ENCODE results near the gene ARHGAP23. TPM values are rescaled to one million over a fixed set of nuclear protein-coding genes. Genes with fewer than 3 reads are reported as not detected.

ARHGAP23 gene
- total RNA-seq, 1 experiment from 2014 or later = 140 TPM

DNA sequence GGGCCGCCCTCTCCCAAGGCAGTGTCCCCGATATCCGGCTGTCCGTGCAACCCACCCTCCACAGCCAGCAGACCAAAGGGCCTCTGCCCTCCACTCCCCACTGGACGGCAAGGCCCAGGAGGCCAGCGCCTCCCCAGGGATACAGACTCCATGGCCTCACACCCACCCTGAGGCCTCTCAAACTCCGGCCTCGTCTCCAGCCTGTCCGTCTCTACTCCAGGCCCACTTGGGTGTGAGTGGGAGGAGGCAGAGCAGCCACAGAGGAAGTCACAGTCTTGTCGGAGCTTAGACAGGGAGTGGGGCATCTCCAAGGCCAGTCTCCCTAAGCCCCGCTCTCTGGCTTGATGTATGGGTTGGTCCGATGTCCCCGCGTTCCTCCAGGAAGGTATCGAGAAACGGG, 104.2 kb downstream of the ARHGAP23 start:
- intact Hi-C loops (cut with micrococcal nuclease; ENCODE audit: unreplicated experiment) = no loop called here
- Mint-ChIP-seq H3K4me3 (ENCODE audit: low read depth, unreplicated experiment) (no peak overlapping the region), H3K36me3 (ENCODE audit: insufficient read depth, unreplicated experiment) (peaks cover 24% of the 10 kb centered on the region), H3K27me3 (ENCODE audit: unreplicated experiment) (peaks cover 97% of the 10 kb centered on the region), H3K27ac (ENCODE audit: unreplicated experiment) (no peak overlapping the region), H3K4me1 (ENCODE audit: low read depth, unreplicated experiment) (peaks cover 8% of the 10 kb centered on the region), H3K9me3 (ENCODE audit: low read depth, unreplicated experiment) (no peaks in the 10 kb centered on the region)
- CTCF ChIA-PET = interaction anchor here (0.7 kb wide), 2 partner anchors 175 to 181 kb away, joined by 3 to 7 read pairs; partner anchors contain the start of gene SOCS7
- BruUV-seq (replicated peaks) = no TSS peak
- no peak for TF ChIP-seq CTCF (IDR thresholded peaks at IDR 0.05; ENCODE audit: unreplicated experiment)
- no peak for DNase-seq

DNA sequence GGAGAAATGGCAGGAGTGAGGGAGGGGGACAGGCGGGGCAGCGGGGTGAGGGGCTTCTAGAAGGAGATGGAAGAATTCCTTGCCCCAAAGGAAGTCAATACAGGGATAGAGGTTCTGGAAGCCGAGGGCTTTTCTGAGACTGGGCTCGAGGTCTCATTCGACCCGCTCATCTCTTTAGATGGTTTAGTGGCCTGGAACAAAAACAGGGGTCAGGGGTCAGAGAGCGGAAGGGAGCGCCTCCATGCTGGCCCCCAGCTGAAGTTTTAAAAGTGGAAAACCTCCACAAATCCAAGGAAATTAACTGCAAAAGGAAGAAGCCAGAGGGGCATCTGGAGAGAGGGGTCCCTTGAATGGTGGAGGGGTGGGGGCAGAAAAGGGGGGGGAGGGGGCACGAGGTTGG, 105.0 kb downstream of the ARHGAP23 start:
- intact Hi-C loops (cut with micrococcal nuclease; ENCODE audit: unreplicated experiment) = no loop called here
- H3K27ac Mint-ChIP-seq (ENCODE audit: unreplicated experiment) = no peak overlapping the region
- no peak overlapping the region for H3K4me3 Mint-ChIP-seq (ENCODE audit: low read depth, unreplicated experiment)
- BruUV-seq (replicated peaks) = no TSS peak
- DNase-seq = no peak
- H3K4me1 Mint-ChIP-seq (ENCODE audit: low read depth, unreplicated experiment) = peaks cover 3% of the 10 kb centered on the region
- H3K9me3 Mint-ChIP-seq (ENCODE audit: low read depth, unreplicated experiment) = no peaks in the 10 kb centered on the region
- H3K27me3 Mint-ChIP-seq (ENCODE audit: unreplicated experiment) = peaks cover 89% of the 10 kb centered on the region
- H3K36me3 Mint-ChIP-seq (ENCODE audit: insufficient read depth, unreplicated experiment) = peaks cover 16% of the 10 kb centered on the region
- CTCF ChIA-PET = interaction anchor here (0.6 to 0.7 kb wide), 3 partner anchors 134 to 1071 kb away, joined by 4 to 7 read pairs (median 6); no protein-coding TSS in a partner anchor
- TF ChIP-seq CTCF (IDR thresholded peaks at IDR 0.05; ENCODE audit: unreplicated experiment) = no peak

DNA sequence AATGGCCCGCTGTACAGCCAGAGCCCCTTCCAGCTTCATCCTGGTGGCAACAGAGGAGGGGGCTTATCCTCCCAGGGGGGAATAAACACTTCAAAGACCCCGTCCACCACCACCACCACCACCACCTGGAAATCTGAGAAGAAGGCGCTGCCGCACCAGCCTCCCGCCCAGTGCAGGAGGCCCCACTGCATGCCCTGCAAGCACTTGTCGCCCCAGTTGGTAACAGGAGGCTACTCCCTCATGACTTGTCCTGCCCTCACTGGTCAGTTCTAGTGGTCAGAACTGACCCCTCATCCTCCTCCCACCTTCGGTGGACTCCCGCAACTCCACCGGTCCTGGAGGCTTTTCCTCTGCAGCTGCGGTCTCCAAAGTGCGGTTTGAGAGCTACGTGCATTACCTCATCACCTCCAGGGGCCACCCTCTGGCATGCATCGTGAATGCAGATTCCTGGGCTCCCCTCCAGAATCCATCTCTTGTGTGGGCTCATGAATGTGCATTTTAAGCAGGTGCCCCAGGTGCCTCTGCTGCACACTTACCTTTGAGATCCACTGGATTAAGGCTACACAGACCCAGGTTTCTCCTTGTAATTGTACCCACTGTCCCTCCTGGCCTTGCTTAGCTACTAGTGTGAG, 105.7 kb downstream of the ARHGAP23 start:
- peaks cover 82% of the 10 kb centered on the region for H3K27me3 Mint-ChIP-seq (ENCODE audit: unreplicated experiment)

DNA sequence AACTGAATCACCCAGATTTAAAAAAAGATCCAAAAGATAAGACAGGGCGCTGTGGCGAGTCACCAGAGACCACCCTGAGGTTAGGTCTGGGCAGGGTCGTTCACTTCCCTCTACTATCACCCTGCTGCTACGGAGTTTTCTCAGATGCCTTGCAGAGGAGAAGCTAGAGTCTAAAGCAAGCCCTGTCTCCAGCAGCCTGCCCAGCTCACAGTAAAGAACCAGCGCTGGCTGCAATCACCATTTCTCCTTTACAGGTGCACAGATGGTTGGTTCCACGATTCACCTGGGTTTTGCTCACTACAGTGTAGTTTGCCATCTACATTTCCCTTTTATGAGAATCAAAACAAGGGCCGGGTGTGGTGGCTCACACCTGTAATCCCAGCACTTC, 106.2 kb downstream of the ARHGAP23 start:
- no peaks in the 10 kb centered on the region for H3K4me1 Mint-ChIP-seq (ENCODE audit: low read depth, unreplicated experiment)
- no peak for DNase-seq
- H3K27ac Mint-ChIP-seq (ENCODE audit: unreplicated experiment) = no peak overlapping the region
- no TSS peak for BruUV-seq (replicated peaks)
- intact Hi-C loops (cut with micrococcal nuclease; ENCODE audit: unreplicated experiment) = no loop called here
- H3K4me3 Mint-ChIP-seq (ENCODE audit: low read depth, unreplicated experiment) = no peak overlapping the region
- peaks cover 16% of the 10 kb centered on the region for H3K36me3 Mint-ChIP-seq (ENCODE audit: insufficient read depth, unreplicated experiment)
- TF ChIP-seq CTCF (IDR thresholded peaks at IDR 0.05; ENCODE audit: unreplicated experiment) = no peak
- peaks cover 77% of the 10 kb centered on the region for H3K27me3 Mint-ChIP-seq (ENCODE audit: unreplicated experiment)
- CTCF ChIA-PET = interaction anchor here (0.7 to 4.0 kb wide), 5 partner anchors 13 to 129 kb away, joined by 3 to 37 read pairs (median 5); no protein-coding TSS in a partner anchor
- H3K9me3 Mint-ChIP-seq (ENCODE audit: low read depth, unreplicated experiment) = no peaks in the 10 kb centered on the region

More for the DNA sequence above, 105.7 kb downstream of the ARHGAP23 start:
- Mint-ChIP-seq H3K9me3 (ENCODE audit: low read depth, unreplicated experiment) (no peaks in the 10 kb centered on the region), H3K4me3 (ENCODE audit: low read depth, unreplicated experiment) (no peak overlapping the region), H3K36me3 (ENCODE audit: insufficient read depth, unreplicated experiment) (peaks cover 16% of the 10 kb centered on the region), H3K27ac (ENCODE audit: unreplicated experiment) (no peak overlapping the region), H3K4me1 (ENCODE audit: low read depth, unreplicated experiment) (no peaks in the 10 kb centered on the region)
- no peak for TF ChIP-seq CTCF (IDR thresholded peaks at IDR 0.05; ENCODE audit: unreplicated experiment)
- no peak for DNase-seq
- intact Hi-C loops (cut with micrococcal nuclease; ENCODE audit: unreplicated experiment) = no loop called here
- no TSS peak for BruUV-seq (replicated peaks)
- CTCF ChIA-PET = interaction anchor here (0.6 to 4.0 kb wide), 5 partner anchors 14 to 737 kb away, joined by 3 to 37 read pairs (median 6); no protein-coding TSS in a partner anchor

All from Calu3 (cell line).